CD4-positive, alpha-beta T cell treated with Interleukin-21 for 1 hour (primary cell): ENCODE measurements around the gene DLEU7.

ENCODE experiments used
- DNase-seq: peaks from one replicate; pipeline ENCODE4 v3.0.0-alpha.2; 2020

The DLEU7 gene

GRCh38 chr13:50788551-50789210 lies 54.8 kb downstream of the DLEU7 start:
- no peak for DNase-seq

- no peak for DNase-seq
These were observed 55.9 kb downstream of the DLEU7 start for GRCh38 chr13:50787316-50788195.

- DNase-seq = no peak
These were observed 59.7 kb downstream of the DLEU7 start for GRCh38 chr13:50783717-50784290.

GRCh38 chr13:50783066-50783465 lies 60.4 kb downstream of the DLEU7 start:
- no peak for DNase-seq

DNA sequence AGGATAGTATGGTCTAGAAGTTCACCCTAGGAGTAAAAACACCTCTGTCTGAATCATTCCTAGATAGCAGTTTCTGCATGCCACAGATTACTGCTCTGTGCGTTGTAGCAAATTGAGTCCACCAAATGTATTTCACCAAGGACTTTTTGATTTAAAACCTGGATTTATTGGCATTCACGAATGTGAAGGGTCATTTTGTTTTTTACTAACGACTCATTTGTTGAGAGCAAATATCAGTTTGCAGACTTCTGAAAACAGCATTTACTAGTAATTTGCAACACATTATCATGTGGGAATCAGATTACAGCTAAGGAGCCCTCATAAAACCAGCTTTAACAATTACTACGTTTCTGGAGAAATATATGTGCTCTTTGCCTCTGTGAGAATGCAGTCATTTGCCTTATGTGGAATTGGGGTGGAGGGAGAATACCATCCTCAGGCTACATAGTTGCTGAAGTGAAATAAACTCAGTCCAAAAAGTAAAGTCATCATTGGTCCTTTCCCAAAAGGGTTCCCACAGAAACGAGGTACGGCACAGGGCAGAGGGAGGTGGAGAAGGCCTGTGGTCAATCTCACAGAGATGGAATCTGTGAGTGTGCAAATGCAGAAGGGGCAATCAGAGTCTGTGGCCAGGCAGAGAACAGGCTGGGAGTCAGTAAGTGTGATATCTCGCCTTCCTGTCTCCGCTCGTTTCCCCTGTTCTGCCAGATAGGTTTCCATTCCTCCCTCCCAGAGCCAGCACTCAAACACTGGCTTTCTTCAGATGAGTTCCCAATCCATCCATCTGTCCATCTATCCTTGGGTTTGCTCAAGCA lies 63.1 kb downstream of the DLEU7 start:
- DNase-seq = no peak

DNA sequence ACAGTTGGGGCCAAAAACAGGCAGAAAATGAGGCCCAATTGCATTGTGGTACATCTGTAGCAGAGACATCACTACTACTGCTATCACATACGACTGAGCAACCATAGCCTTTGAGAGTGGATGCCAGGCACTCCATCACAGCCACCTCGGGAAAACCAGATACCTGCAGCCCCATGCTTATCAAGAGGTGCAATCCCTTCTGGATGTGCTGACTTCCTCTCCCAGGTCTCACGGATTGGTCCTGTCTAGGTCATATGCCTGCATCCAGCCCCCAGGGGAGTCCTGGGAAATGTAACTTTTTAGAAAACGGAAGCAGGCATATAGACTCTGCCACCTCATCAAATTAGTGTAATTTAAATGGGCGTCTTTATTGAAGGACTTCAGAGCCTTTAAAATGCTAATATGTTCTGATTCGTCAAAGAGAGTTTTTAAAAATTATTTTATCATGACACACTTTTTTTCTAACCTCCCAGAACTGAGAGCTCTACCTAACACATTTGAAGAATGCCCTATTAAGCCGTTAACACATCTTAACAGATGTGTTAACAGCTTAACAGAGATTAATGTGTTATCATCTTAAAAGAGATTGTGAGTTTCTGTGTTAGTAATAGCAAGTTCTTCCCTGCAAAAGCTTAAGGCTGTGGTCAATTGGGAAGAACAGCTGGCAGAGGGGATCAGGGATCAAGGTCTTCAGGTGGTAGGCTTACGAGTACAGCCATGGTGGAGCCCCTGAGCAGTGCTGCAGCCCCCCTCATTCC lies 63.9 kb downstream of the DLEU7 start:
- no peak for DNase-seq
